Measurements from ENCODE around the gene ETF1.

DNA sequence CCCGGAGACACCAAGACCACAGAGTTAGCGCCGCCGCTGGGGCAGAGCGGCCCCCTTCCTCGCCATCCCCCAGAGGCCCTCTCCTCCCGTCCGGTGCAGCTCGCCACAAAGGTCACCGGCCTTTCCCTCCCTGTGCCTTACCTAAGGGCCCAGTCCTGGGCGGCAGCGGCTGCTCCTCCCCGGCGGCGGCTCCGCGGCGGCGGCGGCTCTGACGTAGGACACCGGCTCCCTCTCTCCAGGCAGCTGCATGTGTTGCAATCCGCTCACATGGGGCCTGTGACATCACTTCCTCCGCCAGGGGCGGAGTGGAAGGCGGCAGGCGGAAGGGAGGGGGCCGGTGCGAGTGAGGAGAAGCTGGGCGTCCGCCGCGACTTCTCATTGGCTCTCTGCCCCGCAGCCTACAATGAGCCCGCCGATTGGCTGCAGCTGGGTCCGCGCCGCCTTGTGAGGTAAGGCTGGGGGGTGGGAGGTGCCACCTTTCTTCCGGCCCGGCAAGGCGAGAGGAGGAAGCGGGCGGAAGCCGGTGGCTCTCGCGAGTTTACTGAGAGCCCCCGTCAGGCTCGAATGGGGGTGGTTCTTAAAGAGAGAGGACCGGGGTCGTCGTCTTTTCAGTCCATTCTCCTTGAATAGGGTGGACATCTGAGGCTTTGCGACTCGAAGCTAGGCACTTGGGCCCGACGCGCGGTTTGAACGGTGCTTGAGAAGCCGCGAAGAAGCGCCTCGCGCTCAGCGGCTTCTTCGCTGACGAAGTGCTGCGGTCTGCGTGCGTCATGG lies at the start of gene ETF1:
- TF ChIP-seq, protein P1, sequence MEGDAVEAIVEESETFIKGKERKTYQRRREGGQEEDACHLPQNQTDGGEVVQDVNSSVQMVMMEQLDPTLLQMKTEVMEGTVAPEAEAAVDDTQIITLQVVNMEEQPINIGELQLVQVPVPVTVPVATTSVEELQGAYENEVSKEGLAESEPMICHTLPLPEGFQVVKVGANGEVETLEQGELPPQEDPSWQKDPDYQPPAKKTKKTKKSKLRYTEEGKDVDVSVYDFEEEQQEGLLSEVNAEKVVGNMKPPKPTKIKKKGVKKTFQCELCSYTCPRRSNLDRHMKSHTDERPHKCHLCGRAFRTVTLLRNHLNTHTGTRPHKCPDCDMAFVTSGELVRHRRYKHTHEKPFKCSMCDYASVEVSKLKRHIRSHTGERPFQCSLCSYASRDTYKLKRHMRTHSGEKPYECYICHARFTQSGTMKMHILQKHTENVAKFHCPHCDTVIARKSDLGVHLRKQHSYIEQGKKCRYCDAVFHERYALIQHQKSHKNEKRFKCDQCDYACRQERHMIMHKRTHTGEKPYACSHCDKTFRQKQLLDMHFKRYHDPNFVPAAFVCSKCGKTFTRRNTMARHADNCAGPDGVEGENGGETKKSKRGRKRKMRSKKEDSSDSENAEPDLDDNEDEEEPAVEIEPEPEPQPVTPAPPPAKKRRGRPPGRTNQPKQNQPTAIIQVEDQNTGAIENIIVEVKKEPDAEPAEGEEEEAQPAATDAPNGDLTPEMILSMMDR (IDR thresholded peaks at IDR 0.05): no peak
- TF ChIP-seq POLR2A (IDR thresholded peaks at IDR 0.05): peak; percentile 97 to 99
